NCI-H2081 treated with DMSO at 0.1 percent for 48 hours (cell line): Measurements from ENCODE around the gene SPAM1.
"Not testable (repeated sequence)": the region's sequence is repeated elsewhere in the genome, so short reads cannot be mapped to it uniquely, and the experiment has no call there.

Source experiments
- DNase-seq: peaks from one replicate; lab custom pipeline; 2025; lab: John Stamatoyannopoulos, UW

The SPAM1 gene

GRCh38 chr7:123924941-123925340, at the start of gene SPAM1:
Gene SPAM1 (plus strand): TSS chr7:123925241. CDS start chr7:123953571, 28,330 bp downstream.
- DNase-seq: no peak

GRCh38 chr7:123876557-123877256, 48.3 kb upstream of the SPAM1 start:
- no peak for DNase-seq

DNA sequence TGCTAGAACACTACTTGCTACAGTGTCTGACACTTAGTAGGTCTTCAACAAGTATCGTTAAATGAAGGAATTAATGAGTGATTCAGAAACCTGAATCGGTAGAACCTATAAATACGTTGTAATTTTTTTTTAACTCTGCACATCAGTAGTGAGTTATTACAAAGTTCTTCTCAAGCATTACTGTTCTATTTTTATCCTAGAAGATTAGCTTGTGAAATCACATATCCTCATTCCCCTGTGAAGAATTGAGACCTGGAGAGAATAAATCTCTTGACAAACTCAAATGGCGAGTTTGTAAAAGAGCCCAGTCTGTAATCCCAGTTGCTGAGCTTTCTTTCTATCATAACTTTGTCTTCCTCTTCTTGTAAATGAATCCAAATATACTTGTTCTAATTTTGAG, 45.4 kb upstream of the SPAM1 start:
- DNase-seq: no peak

DNA sequence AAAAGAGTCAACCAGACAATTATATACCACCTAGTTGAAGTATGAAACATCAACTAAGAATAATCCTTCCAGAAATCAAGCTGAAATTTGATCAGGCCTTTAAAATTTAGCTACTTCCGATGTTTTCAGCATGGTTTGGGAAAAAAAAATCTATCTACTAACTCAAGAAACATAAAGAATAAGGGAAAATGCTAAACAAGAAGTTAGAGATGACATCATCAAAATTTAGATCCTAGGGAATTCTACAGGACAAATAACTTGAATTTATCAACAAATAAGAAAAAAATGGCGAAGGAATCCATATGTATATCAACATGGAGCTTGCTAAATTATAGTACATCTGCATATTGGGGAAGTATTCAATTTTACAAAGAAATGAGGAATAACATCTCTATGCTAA, 43.7 kb upstream of the SPAM1 start:
- no peak for DNase-seq

- no peak for DNase-seq
Measured at GRCh38 chr7:123883154-123883553, 41.9 kb upstream of the SPAM1 start.

DNA sequence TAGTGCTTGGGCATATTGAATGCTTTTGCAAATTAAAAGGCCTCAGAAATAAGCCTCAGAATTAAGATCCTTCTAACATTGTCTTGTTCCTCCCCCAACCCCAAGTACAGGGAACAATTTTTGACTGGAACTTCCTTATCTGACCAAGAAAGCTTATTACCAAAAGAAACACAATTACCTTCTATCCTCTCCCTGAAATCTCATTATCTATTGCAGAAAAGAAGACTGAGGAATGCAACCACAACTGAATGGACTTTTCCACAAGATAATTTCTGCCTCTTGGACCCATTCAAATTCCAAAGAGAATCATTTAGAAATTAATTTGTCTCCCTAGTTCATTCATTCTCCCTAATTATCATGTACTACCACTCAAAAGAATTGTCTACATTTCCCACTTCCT, 36.8 kb upstream of the SPAM1 start:
- DNase-seq: no peak

GRCh38 chr7:123894753-123895152, 30.3 kb upstream of the SPAM1 start:
- DNase-seq: not testable (repeated sequence)

DNA sequence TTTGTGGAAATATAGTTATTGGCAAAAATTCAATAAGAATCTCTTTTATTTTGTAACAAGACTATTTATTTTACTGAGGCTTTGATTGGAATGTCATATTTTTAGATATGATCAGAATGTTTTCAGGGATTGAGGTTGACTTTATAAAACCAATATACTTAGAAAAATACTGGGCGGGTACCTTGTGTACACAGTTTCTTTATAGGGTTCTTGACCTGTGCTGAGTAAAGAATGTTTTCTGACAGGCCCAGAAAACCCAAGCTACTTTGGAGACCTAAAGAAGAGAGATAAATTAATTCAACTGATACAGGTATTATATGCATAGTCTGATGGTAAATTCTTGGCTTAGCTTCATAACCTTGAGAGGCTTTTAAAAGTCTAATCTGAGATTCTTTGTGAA, 23.9 kb upstream of the SPAM1 start:
- no peak for DNase-seq

GRCh38 chr7:123905714-123906113, 19.3 kb upstream of the SPAM1 start:
- DNase-seq: no peak

GRCh38 chr7:123916240-123916724, 8.8 kb upstream of the SPAM1 start:
- no peak for DNase-seq

GRCh38 chr7:123917878-123918277, 7.2 kb upstream of the SPAM1 start:
- no peak for DNase-seq

- no peak for DNase-seq
Measured at GRCh38 chr7:123918309-123918708, 6.7 kb upstream of the SPAM1 start.

GRCh38 chr7:123923599-123923998, 1.4 kb upstream of the SPAM1 start:
- DNase-seq: no peak

DNA sequence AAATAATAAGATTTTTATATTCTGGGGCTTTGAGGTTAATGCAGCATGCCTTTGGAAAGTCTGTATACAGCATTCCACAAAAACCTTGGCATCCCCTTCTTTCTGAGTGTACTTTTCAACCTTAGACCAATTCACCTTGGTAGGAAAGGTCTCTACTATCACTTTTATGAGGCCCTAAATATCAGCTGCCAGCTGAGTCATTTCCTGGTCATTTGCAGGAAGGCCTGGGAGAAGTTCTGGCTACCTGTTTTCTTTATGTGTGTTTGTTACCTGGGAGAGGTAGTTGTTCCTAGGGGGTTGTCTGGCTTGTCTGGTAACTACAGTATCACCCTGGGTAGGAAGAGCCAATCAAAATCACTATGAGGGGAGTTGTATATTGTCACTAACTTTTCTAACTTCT, 4.1 kb downstream of the SPAM1 start:
- no peak for DNase-seq

- DNase-seq: no peak
Measured at GRCh38 chr7:123929655-123930054, 4.6 kb downstream of the SPAM1 start.

DNA sequence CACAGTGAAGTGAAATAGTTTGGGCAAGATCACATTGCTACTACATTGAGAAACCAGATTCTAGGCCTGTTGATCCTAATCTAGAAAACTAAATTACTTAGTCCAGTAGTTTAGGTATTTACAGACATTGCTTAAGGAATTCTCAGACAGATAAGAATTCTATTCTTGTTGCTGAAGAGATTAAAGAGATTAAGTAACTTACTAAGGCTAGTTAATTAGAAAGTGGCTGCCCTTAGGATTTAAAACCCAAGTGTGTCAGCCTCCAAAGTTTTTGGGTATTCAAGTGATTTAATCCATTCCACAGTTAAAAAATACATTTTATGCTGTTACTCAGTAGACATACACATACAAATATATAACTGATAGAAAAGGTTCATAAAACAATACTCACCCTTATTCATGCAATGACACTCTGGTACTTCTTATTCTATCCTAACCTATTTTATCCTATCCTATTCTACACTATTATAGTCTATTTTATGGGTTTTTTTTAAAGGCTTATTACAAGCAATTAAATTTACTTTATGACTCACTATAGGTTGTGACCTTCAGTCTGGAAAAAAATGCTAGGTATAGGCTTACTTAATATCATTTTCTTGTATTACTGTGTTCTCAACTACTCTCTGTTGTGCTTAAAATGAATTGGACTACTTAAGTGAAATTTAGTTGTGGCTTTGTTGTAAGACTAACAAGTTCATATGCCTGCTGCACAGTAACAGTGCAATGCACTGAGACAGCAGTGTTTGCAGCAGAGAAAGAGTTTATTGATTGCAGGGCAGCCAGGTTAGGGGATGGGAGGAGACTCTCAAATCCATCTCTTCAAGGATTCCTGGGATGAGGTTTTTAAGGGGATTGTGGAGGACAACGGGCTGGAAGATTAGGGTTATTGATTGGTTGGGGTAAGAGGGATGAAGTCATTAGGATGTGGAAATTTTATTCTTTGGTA, 10.7 kb downstream of the SPAM1 start:
- no peak for DNase-seq

GRCh38 chr7:123936388-123936787, 11.3 kb downstream of the SPAM1 start:
- DNase-seq: no peak

GRCh38 chr7:123939784-123940183, 14.7 kb downstream of the SPAM1 start:
- DNase-seq: no peak

- DNase-seq: no peak
Measured at GRCh38 chr7:123941391-123942180, 16.5 kb downstream of the SPAM1 start.

GRCh38 chr7:123944395-123944794, 19.4 kb downstream of the SPAM1 start:
- DNase-seq: no peak

- DNase-seq: no peak
Measured at GRCh38 chr7:123945938-123946337, 20.9 kb downstream of the SPAM1 start.

GRCh38 chr7:123948136-123948535, 23.1 kb downstream of the SPAM1 start:
- no peak for DNase-seq
